ENCODE data around the gene ADGRV1. TPM values are rescaled to one million over a fixed set of nuclear protein-coding genes. Genes with fewer than 3 reads are reported as not detected.
"Not testable (repeated sequence)": the region's sequence is repeated elsewhere in the genome, so short reads cannot be mapped to it uniquely, and the experiment has no call there.

The ADGRV1 gene
- polyA plus RNA-seq, 3 donors: 0.18 to 0.33 TPM; not detected in 1

DNA sequence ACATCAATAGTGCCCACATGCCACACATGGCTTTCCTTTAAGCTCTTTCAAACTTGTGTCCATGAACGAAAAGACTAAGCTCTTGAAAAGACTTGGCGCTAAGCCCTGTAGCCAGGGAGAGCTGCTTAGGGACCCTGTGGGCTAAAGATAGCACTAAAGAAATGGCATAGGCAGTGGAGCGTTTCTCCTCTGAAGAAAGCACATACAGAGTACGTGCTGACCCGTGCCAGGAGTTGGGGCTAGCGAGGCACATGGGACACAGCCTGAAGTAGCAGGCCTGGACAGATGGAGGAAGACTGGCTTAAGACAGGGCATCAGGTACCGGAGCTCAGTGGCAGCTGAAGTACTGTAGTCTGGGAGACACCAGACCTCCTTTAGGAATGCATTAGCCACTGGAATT lies 39.7 kb downstream of the ADGRV1 start:
- Histone ChIP-seq H3K4me3 (replicated peaks in 1 of 3; ENCODE audit: low read depth in 2 of 3, low read length in 3 of 3) (no peak overlapping the region), H3K4me1 (ENCODE audit: control insufficient read depth in 1 of 2, insufficient read depth in 2 of 2, low read length in 2 of 2) (no peaks in the 10 kb centered on the region), H2AFZ (ENCODE audit: insufficient read depth, low read depth, low read length, poor library complexity, severe bottlenecking) (no peak overlapping the region), H3K9ac (ENCODE audit: insufficient read depth, low read length, poor library complexity, severe bottlenecking) (no peak overlapping the region), H3K4me2 (replicated peaks; ENCODE audit: extremely low read depth, low read length, poor library complexity, severe bottlenecking) (no peak overlapping the region), H4K20me1 (ENCODE audit: insufficient read depth, low read length) (no peaks in the 10 kb centered on the region), H3K36me3 (replicated peaks in 1 of 2; ENCODE audit: control insufficient read depth in 1 of 2, insufficient read depth in 2 of 2, low read length in 2 of 2) (no peaks in the 10 kb centered on the region), H3K79me2 (ENCODE audit: insufficient read depth, low read length) (no peaks in the 10 kb centered on the region), H3K27me3 (ENCODE audit: control insufficient read depth in 2 of 2, insufficient read depth in 2 of 2, low read length in 2 of 2) (no peaks in the 10 kb centered on the region), H3K27ac (ENCODE audit: low read depth in 1 of 2, low read length in 2 of 2) (no peak overlapping the region), H3K9me3 (replicated peaks in 1 of 2; ENCODE audit: control insufficient read depth in 1 of 2, insufficient read depth in 1 of 2, low read length in 2 of 2) (peaks cover 0 to 7% of the 10 kb centered on the region in 2 donors)
- peaks cover 6% of the 10 kb centered on the region for H3K4me1 Mint-ChIP-seq
- H3K27me3 Mint-ChIP-seq (ENCODE audit: low read depth in 3 of 3): peaks cover 0 to 3% (median 0%) of the 10 kb centered on the region in 3 donors
- no peak for DNase-seq
- intact Hi-C loops (cut with micrococcal nuclease): no loop called here
- peaks cover 4 to 16% (median 8%) of the 10 kb centered on the region in 7 donors for H3K9me3 Mint-ChIP-seq
- no peak overlapping the region for H3K27ac Mint-ChIP-seq
- WGBS (ENCODE audit: insufficient coverage): 91% methylated on average over 7 of the region's 7 CpGs
- TF ChIP-seq, protein P1, sequence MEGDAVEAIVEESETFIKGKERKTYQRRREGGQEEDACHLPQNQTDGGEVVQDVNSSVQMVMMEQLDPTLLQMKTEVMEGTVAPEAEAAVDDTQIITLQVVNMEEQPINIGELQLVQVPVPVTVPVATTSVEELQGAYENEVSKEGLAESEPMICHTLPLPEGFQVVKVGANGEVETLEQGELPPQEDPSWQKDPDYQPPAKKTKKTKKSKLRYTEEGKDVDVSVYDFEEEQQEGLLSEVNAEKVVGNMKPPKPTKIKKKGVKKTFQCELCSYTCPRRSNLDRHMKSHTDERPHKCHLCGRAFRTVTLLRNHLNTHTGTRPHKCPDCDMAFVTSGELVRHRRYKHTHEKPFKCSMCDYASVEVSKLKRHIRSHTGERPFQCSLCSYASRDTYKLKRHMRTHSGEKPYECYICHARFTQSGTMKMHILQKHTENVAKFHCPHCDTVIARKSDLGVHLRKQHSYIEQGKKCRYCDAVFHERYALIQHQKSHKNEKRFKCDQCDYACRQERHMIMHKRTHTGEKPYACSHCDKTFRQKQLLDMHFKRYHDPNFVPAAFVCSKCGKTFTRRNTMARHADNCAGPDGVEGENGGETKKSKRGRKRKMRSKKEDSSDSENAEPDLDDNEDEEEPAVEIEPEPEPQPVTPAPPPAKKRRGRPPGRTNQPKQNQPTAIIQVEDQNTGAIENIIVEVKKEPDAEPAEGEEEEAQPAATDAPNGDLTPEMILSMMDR (IDR thresholded peaks at IDR 0.05): no peak
- H3K4me3 Mint-ChIP-seq: no peak overlapping the region
- H3K36me3 Mint-ChIP-seq: no peaks in the 10 kb centered on the region

DNA sequence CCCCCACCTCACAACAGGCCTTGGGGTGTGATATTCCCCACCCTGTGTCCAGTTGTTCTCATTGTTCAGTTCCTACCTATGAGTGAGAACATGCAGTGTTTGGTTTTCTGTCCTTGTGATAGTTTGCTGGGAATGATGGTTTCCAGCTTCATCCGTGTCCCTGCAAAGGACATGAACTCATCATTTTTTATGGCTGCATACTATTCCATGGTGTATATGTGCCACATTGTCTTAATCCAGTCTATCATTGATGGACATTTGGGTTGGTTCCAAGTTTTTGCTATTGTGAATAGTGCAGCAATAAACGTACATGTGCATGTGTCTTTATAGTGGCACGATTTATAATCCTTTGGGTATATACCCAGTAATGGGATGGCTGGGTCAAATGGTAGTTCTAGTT lies 41.7 kb downstream of the ADGRV1 start:
- H4K20me1 ChIP-seq (ENCODE audit: insufficient read depth, low read length); H3K36me3 Mint-ChIP-seq; H3K4me3 ChIP-seq (replicated peaks in 1 of 3; ENCODE audit: low read depth in 2 of 3, low read length in 3 of 3); H3K27ac ChIP-seq (ENCODE audit: low read depth in 1 of 2, low read length in 2 of 2); H3K4me1 ChIP-seq (ENCODE audit: control insufficient read depth in 1 of 2, insufficient read depth in 2 of 2, low read length in 2 of 2); H3K9ac ChIP-seq (ENCODE audit: insufficient read depth, low read length, poor library complexity, severe bottlenecking); H3K27me3 ChIP-seq (ENCODE audit: control insufficient read depth in 2 of 2, insufficient read depth in 2 of 2, low read length in 2 of 2); intact Hi-C loops (cut with micrococcal nuclease); H3K27ac Mint-ChIP-seq; H3K4me2 ChIP-seq (replicated peaks; ENCODE audit: extremely low read depth, low read length, poor library complexity, severe bottlenecking); H3K4me1 Mint-ChIP-seq; H3K79me2 ChIP-seq (ENCODE audit: insufficient read depth, low read length); H3K9me3 ChIP-seq (replicated peaks in 1 of 2; ENCODE audit: control insufficient read depth in 1 of 2, insufficient read depth in 1 of 2, low read length in 2 of 2); H3K4me3 Mint-ChIP-seq; H3K27me3 Mint-ChIP-seq (ENCODE audit: low read depth in 3 of 3); DNase-seq; H3K36me3 ChIP-seq (replicated peaks in 1 of 2; ENCODE audit: control insufficient read depth in 1 of 2, insufficient read depth in 2 of 2, low read length in 2 of 2); H2AFZ ChIP-seq (ENCODE audit: insufficient read depth, low read depth, low read length, poor library complexity, severe bottlenecking): not testable (repeated sequence)
- peaks cover 4 to 11% (median 7%) of the 10 kb centered on the region in 7 donors for H3K9me3 Mint-ChIP-seq
- WGBS (ENCODE audit: insufficient coverage): 100% methylated on average over 1 of the region's 3 CpGs

All from CD14-positive monocyte (primary cell).